OCI-LY7 (cell line): ENCODE measurements around the gene AVPI1. TPM values are rescaled to one million over a fixed set of nuclear protein-coding genes. Genes with fewer than 3 reads are reported as not detected.

Experiments used
- Bru-seq: library from RNA; stranded (reverse); fragments of 400-500 nt; gene quantifications from one replicate; lab custom pipeline; 2021; lab: Mats Ljungman, UMichigan
- BruChase-seq, 2 experiments: library from RNA; stranded (reverse); fragments of 400-500 nt; gene quantifications; one replicate each; lab custom pipeline; 2021; lab: Mats Ljungman, UMichigan
- BruUV-seq: library from RNA; stranded (reverse); fragments of 400-500 nt; replicated peaks from 2 replicates; lab custom pipeline; 2021; lab: Mats Ljungman, UMichigan
- CTCF ChIA-PET: fragments of 300-600 bp; sonication (Branson Sonifier 250); formaldehyde crosslinking; loops from one replicate; lab custom pipeline; 2022; ENCODE audit warnings: antibody characterized with exemption; ENCODE audit not compliant: unreplicated experiment; lab: Charles Lee
- POLR2A ChIA-PET: fragments of 300-600 bp; sonication (Branson Sonifier 250); formaldehyde crosslinking; loops from one replicate; lab custom pipeline; 2022; ENCODE audit warnings: antibody characterized with exemption; lab: Charles Lee
- DNase-seq: peaks from one replicate; pipeline ENCODE4 v3.0.0-alpha.2; 2015; ENCODE audit warnings: low spot score
- H2AFZ ChIP-seq: fragments of 200-600 bp; sonication (generic), shearing (Covaris generic); 2 replicates; pipeline ENCODE4 v1.6.1; 2014; ENCODE audit warnings: mild to moderate bottlenecking, antibody characterized with exemption, low read length, moderate library complexity
- H3K27ac ChIP-seq: fragments of 200-600 bp; sonication (generic); 2 replicates; pipeline ENCODE4 v1.5.1; 2014; ENCODE audit warnings: mixed run types, low read depth, mild to moderate bottlenecking, moderate library complexity, low read length, inconsistent platforms; ENCODE audit not compliant: poor library complexity, severe bottlenecking
- H3K36me3 ChIP-seq: fragments of 200-600 bp; sonication (generic); 2 replicates; pipeline ENCODE4 v1.6.1; 2014; ENCODE audit warnings: mild to moderate bottlenecking, antibody characterized with exemption, low read length, moderate library complexity, mixed read lengths; ENCODE audit not compliant: insufficient read depth
- H3K4me1 ChIP-seq: fragments of 200-600 bp; sonication (generic); 2 replicates; pipeline ENCODE4 v1.5.1; 2014; ENCODE audit warnings: mild to moderate bottlenecking, low read length; ENCODE audit not compliant: insufficient read depth, poor library complexity, severe bottlenecking
- H3K4me2 ChIP-seq: fragments of 200-600 bp; sonication (generic); 2 replicates; pipeline ENCODE4 v1.6.1; 2014; ENCODE audit warnings: mild to moderate bottlenecking, low read length
- H3K4me3 ChIP-seq: fragments of 200-600 bp; sonication (generic); 2 replicates; pipeline ENCODE4 v1.5.1; 2014; ENCODE audit warnings: mild to moderate bottlenecking, low read depth, low read length; ENCODE audit not compliant: poor library complexity, severe bottlenecking
- H3K79me2 ChIP-seq: fragments of 200-600 bp; sonication (generic); 2 replicates; pipeline ENCODE4 v1.6.1; 2016; ENCODE audit warnings: low read depth, mild to moderate bottlenecking, low read length, moderate library complexity, mixed read lengths; ENCODE audit not compliant: insufficient read depth
- H3K9me2 ChIP-seq: fragments of 200-600 bp; sonication (generic); 2 replicates; pipeline ENCODE4 v1.6.1; 2016; ENCODE audit warnings: mild to moderate bottlenecking, low read length, mixed read lengths; ENCODE audit not compliant: insufficient read depth
- H3K9me3 ChIP-seq: fragments of 200-600 bp; sonication (generic); 2 replicates; pipeline ENCODE4 v1.6.1; 2014; ENCODE audit warnings: mild to moderate bottlenecking, mixed run types, low read length, mixed read lengths
- H4K20me1 ChIP-seq: fragments of 200-600 bp; sonication (generic); 2 replicates; pipeline ENCODE4 v1.6.1; 2014; ENCODE audit warnings: mild to moderate bottlenecking, antibody characterized with exemption, low read length, moderate library complexity, mixed read lengths; ENCODE audit not compliant: insufficient read depth
- EZH2phosphoT487 ChIP-seq: fragments of 200-600 bp; sonication (generic); IDR thresholded peaks from 2 replicates; pipeline ENCODE4 v1.6.1; 2018; ENCODE audit warnings: low read depth, borderline replicate concordance, mild to moderate bottlenecking, mixed run types, antibody characterized with exemption, low read length, moderate library complexity, mixed read lengths
- intact Hi-C: fragments of 100-400 bp; cut with micrococcal nuclease; formaldehyde crosslinking; loops from one replicate; pipeline ENCODE4 v1.10.0; 2022; ENCODE audit not compliant: unreplicated experiment
- long read RNA-seq: library from polyadenylated mRNA; stranded (forward); transcript quantifications from one replicate; pipeline ENCODE4 v2.0.0, GENCODE V29; 2022
- total RNA-seq, 2 experiments: library from RNA; depleted of rRNA in 1 of 2; stranded (reverse); fragments of >200 nt in 1 of 2; shearing (Covaris generic) in 1 of 2; gene quantifications; 2 replicates each; pipeline ENCODE4 v1.2.3, GENCODE V29; 2014 to 2022
- TF ChIP-seq, protein P1 (sequence below): fragments of 200-600 bp; sonication (generic); conservative IDR thresholded peaks from 2 replicates; pipeline ENCODE4 v1.5.1; 2014; ENCODE audit warnings: mild to moderate bottlenecking, antibody characterized with exemption, low read length, moderate library complexity, mixed read lengths

Gene AVPI1, protein sequence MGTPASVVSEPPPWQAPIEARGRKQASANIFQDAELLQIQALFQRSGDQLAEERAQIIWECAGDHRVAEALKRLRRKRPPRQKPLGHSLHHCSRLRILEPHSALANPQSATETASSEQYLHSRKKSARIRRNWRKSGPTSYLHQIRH
- 2.8 and 4.6 TPM in 2 replicates for total RNA-seq (2014; rRNA removed; shearing (Covaris generic))
- 2.1 and 3.2 TPM in 2 replicates for total RNA-seq (2022)
- Bru-seq, nascent RNA, result percentile 38 among the genes with signal in this experiment
- BruChase-seq, experiment 1, labeled RNA remaining after a 6-hour chase, result percentile 28 among the genes with signal in this experiment
- BruChase-seq, experiment 2, labeled RNA remaining after a 2-hour chase, result percentile 33 among the genes with signal in this experiment
- long read RNA-seq, transcript AVPI1-201 (3 exons, 1,457 nt), result major isoform, 7 of 8 reads
- long read RNA-seq, partial matches to known transcripts, result 0 of 8 reads
- long read RNA-seq, other reads (novel, unspliced or antisense), result 1 of 8 reads

DNA sequence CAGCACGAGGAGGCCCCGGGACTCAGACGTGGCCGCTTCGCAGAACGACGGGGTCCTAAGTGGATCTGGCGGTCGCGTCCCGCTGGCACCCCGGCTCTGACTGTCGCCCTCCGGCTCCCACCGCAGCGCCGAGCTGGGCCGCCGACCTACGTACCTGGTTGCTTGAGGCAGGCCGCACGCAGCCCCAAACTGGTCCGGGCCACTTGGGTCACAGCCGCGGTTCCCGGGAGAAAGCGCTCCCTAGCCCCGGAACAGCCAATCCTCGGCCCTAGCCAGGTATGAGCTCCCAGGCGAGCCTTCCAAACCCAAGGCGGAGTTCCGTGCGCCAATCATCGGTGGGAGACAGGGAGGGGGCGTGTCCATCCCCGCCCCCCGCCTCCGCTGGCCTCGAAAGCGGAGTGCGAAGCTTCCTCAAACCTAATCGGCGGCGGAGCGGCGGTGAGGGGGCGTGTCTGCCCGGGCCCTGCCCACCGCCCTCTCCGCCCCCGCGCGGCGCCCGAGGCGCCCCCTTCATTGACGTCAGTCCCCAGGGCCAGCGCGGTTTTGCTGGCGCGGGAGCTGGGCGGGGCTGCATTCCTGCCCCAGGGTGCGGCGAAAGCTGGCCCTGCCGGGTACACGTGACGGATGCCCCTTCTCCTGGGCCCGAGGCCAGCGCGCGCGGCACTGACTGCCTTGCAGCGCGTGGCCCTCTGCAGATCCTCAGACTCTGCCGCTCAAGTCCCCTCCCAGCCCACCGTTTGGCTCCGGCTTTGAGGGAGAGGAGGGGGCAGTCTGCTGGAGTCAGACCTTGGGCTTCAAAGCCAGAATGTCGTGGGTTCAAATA, at the start of gene AVPI1:
AVPI1 (minus strand) TSS at position 280 of the 823 bp plus-strand sequence. CDS start 7,336 bp downstream, outside the sequence.
- Histone ChIP-seq H3K27ac (no peak within 1 kb of the TSS), H3K4me3 (peak within 1 kb of the TSS; percentile 70), H4K20me1 (no peaks in the 10 kb centered on the region), H3K4me1 (peaks cover 17% of the 10 kb centered on the region), H3K79me2 (no peaks in the 10 kb centered on the region), H3K4me2 (peak within 1 kb of the TSS; percentile 78), H3K9me2 (no peaks in the 10 kb centered on the region), H3K36me3 (no peaks in the 10 kb centered on the region), H2AFZ (peak within 1 kb of the TSS; percentile 97), H3K9me3 (no peaks in the 10 kb centered on the region)
- ChIA-PET POLR2A (interaction anchor here (0.5 to 1.9 kb wide), 13 partner anchors 8 to 1755 kb away, joined by 3 to 18 read pairs (median 3); partner anchors contain the start of gene ZFYVE27), CTCF (interaction anchor here (0.7 to 2.2 kb wide), 4 partner anchors 10 to 49 kb away, joined by 3 to 12 read pairs (median 8); partner anchors contain the start of gene ZFYVE27)
- no TSS peak for BruUV-seq
- intact Hi-C loops, result loop anchor here (2.0 to 10.0 kb wide), 2 partner anchors 44 to 178 kb away; no protein-coding TSS in a partner anchor
- peak; percentile 95 for DNase-seq
- no peak for TF ChIP-seq EZH2phosphoT487
- TF ChIP-seq, protein P1, sequence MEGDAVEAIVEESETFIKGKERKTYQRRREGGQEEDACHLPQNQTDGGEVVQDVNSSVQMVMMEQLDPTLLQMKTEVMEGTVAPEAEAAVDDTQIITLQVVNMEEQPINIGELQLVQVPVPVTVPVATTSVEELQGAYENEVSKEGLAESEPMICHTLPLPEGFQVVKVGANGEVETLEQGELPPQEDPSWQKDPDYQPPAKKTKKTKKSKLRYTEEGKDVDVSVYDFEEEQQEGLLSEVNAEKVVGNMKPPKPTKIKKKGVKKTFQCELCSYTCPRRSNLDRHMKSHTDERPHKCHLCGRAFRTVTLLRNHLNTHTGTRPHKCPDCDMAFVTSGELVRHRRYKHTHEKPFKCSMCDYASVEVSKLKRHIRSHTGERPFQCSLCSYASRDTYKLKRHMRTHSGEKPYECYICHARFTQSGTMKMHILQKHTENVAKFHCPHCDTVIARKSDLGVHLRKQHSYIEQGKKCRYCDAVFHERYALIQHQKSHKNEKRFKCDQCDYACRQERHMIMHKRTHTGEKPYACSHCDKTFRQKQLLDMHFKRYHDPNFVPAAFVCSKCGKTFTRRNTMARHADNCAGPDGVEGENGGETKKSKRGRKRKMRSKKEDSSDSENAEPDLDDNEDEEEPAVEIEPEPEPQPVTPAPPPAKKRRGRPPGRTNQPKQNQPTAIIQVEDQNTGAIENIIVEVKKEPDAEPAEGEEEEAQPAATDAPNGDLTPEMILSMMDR, result no peak

DNA sequence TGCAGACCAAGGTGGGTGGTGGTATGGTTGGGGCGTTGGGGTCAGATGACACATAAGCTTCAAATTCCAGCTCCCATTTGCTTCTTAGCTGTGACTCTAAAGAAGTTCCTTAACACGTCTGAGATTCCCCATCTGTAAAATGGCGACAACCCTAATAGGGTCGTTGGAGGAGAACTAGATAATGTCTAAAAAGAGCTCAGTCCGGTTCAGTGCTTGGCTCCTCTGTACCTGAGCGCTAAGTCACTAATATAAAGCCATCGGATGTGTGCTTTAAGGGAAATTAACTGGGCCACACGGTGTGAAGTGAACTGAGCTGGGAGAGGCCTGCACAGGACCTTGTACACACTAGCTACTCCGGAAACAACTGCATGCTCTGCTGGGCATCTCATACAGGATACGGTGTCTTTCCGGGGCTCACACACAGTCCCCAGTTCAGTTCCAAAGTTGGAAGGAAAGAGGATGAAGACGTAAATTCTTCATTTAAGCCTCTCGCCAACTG, 49.4 kb upstream of the AVPI1 start:
- H3K9me3 ChIP-seq, result no peaks in the 10 kb centered on the region
- TF ChIP-seq EZH2phosphoT487, result no peak
- TF ChIP-seq, protein P1, result no peak
- BruUV-seq, result no TSS peak
- peak overlapping the region; percentile 39 for H3K27ac ChIP-seq
- H3K4me1 ChIP-seq, result peaks cover 24% of the 10 kb centered on the region
- H3K9me2 ChIP-seq, result no peaks in the 10 kb centered on the region
- H2AFZ ChIP-seq, result peak overlapping the region; percentile 94
- H3K4me3 ChIP-seq, result peak overlapping the region; percentile 88
- peaks cover 26% of the 10 kb centered on the region for H3K36me3 ChIP-seq
- peak overlapping the region; percentile 48 for H3K4me2 ChIP-seq
- intact Hi-C loops, result no loop called here
- no peaks in the 10 kb centered on the region for H4K20me1 ChIP-seq
- CTCF ChIA-PET, result interaction anchor here (1.0 to 1.4 kb wide), 3 partner anchors 50 to 107 kb away, joined by 3 to 12 read pairs (median 3); partner anchors contain the start of gene AVPI1
- peaks cover 27% of the 10 kb centered on the region; the same call in 1 of the 2 replicates for H3K79me2 ChIP-seq
- DNase-seq, result no peak
- POLR2A ChIA-PET, result interaction anchor here (0.6 to 2.0 kb wide), 11 partner anchors 9 to 322 kb away, joined by 3 to 18 read pairs (median 4); partner anchors contain the start of gene AVPI1
